ENCODE measurements around the gene WHRN. TPM values are rescaled to one million over a fixed set of nuclear protein-coding genes. Genes with fewer than 3 reads are reported as not detected.

WHRN gene
- total and polyA plus RNA-seq, 9 of the 15 experiments (the other 6 are each of a cell fraction or from before 2014, with no cell fraction given), result 0.31 to 14.1 (median 3.0) TPM

DNA sequence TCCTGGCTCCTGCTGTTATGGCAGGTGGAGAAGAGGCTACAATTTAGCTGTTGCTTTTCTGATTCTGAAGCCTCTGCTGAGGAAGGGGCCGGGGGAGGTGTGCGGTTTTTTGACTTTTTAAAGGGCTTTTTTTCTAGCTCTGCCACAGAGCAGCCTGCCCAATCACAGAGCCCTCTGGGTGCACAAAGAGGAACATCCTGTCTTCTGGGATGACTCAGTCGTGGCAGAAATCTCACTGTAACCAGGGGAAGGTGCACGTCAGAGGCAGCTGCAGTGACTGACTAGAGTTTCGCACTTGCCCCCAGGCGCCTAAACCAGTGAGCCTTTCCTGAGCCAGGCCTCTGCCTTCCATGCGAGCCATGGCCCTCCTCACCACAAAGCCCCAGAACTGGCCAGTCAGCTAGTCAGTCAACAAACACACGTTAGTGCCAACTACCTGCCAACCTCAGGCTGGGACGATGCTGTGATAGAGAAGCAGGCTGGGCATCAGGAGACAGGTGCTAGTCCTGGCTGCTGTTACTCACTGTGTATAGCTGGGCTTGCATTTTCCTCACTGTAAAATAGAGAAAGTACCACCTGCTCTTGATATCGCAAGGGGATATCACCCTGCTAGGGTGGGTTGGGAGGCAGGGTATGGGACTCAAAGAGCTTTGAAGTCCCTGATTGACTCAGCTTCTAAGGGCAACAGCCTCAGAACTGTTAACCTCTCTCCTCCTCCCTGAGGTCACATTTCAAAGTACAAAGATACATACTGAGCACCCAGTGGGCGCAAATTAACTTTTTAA is 119.7 kb downstream of the WHRN start:
- POLR2A ChIA-PET, result interaction anchor here (0.6 to 5.1 kb wide), 4 partner anchors 9 to 45 kb away, joined by 3 to 30 read pairs (median 6); no protein-coding TSS in a partner anchor
- Histone ChIP-seq H3K9me3 (replicated peaks; ENCODE audit: control insufficient read depth, insufficient read depth, low read depth, low read length) (no peaks in the 10 kb centered on the region), H3K4me3 (no peak overlapping the region), H4K20me1 (replicated peaks; ENCODE audit: control insufficient read depth, insufficient read depth, low read length) (peaks cover 29% of the 10 kb centered on the region), H3K9ac (ENCODE audit: insufficient read depth in 1 of 2, low read depth in 2 of 2, low read length in 2 of 2) (peak overlapping the region in 1 of 2 experiments; percentile 56; a peak in 2 of 4 replicates), H3K36me3 (ENCODE audit: control insufficient read depth, insufficient read depth, low read length) (no peaks in the 10 kb centered on the region), H3K27me3 (ENCODE audit: control insufficient read depth in 2 of 2, insufficient read depth in 2 of 2, low read length in 2 of 2) (no peaks in the 10 kb centered on the region), H3K4me1 (replicated peaks in 1 of 2; ENCODE audit: control insufficient read depth in 2 of 2, insufficient read depth in 2 of 2, low read length in 2 of 2) (peaks cover 0 to 9% of the 10 kb centered on the region in 2 experiments; a peak in 2 of 5 replicates), H2AFZ (ENCODE audit: low read depth, low read length) (no peak overlapping the region), H3K79me2 (ENCODE audit: control insufficient read depth, insufficient read depth, low read length) (no peaks in the 10 kb centered on the region), H3K4me2 (ENCODE audit: insufficient read depth, low read length) (no peak overlapping the region), H3K27ac (ENCODE audit: extremely low read depth, low read depth, low read length) (no peak overlapping the region), H3K9me1 (ENCODE audit: control insufficient read depth, insufficient read depth, low read length) (no peaks in the 10 kb centered on the region)
- CTCF ChIA-PET (ENCODE audit: low intra/inter-chr PET ratio), result no interaction called here
- in situ Hi-C loops (cut with MboI) (no loop called here), intact Hi-C loops (cut with micrococcal nuclease) (no loop called here)
- ATAC-seq, result no peak
- 71% methylated on average over 11 of the region's 11 CpGs for WGBS (ENCODE audit: insufficient coverage, low coverage, missing lambda C conversion rate)
- TF ChIP-seq MTF1 (CRISPR knock-in tag; IDR thresholded peaks at IDR 0.05; ENCODE audit: borderline replicate concordance) (no peak), FOSL1 (tag; conservative IDR thresholded peaks at IDR 0.05) (0 out of 2 replicates have a peak, but pooled peaks have one; percentile 22)
- TF ChIP-seq, protein P1, sequence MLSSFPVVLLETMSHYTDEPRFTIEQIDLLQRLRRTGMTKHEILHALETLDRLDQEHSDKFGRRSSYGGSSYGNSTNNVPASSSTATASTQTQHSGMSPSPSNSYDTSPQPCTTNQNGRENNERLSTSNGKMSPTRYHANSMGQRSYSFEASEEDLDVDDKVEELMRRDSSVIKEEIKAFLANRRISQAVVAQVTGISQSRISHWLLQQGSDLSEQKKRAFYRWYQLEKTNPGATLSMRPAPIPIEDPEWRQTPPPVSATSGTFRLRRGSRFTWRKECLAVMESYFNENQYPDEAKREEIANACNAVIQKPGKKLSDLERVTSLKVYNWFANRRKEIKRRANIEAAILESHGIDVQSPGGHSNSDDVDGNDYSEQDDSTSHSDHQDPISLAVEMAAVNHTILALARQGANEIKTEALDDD (IDR thresholded peaks at IDR 0.05), result 0 out of 2 replicates have a peak, but pooled peaks have one; percentile 16
- TF ChIP-seq, protein P2, sequence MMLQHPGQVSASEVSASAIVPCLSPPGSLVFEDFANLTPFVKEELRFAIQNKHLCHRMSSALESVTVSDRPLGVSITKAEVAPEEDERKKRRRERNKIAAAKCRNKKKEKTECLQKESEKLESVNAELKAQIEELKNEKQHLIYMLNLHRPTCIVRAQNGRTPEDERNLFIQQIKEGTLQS (IDR thresholded peaks at IDR 0.05), result peak; percentile 32; the same call in 1 of the 2 replicates
- TF ChIP-seq, protein P2 (CRISPR knock-in tag; conservative IDR thresholded peaks at IDR 0.05), result no peak
- no peak for DNase-seq (ENCODE audit: extremely low read depth in 1 of 4, low spot score in 3 of 4)
- no peak for FAIRE-seq
- no TSS peak for BruUV-seq (replicated peaks)

Measured in K562 (cell line).